ENCODE measurements around the gene ZNF518A. TPM values are rescaled to one million over a fixed set of nuclear protein-coding genes. Genes with fewer than 3 reads are reported as not detected.
A peak's percentile ranks its signal among the peaks of the same experiment; 100 is the strongest.

Gene ZNF518A
- total and polyA plus RNA-seq, 2 of the 13 experiments (the other 11 are each of a cell fraction or from before 2014, with no cell fraction given): 21.7 to 37.1 TPM

DNA sequence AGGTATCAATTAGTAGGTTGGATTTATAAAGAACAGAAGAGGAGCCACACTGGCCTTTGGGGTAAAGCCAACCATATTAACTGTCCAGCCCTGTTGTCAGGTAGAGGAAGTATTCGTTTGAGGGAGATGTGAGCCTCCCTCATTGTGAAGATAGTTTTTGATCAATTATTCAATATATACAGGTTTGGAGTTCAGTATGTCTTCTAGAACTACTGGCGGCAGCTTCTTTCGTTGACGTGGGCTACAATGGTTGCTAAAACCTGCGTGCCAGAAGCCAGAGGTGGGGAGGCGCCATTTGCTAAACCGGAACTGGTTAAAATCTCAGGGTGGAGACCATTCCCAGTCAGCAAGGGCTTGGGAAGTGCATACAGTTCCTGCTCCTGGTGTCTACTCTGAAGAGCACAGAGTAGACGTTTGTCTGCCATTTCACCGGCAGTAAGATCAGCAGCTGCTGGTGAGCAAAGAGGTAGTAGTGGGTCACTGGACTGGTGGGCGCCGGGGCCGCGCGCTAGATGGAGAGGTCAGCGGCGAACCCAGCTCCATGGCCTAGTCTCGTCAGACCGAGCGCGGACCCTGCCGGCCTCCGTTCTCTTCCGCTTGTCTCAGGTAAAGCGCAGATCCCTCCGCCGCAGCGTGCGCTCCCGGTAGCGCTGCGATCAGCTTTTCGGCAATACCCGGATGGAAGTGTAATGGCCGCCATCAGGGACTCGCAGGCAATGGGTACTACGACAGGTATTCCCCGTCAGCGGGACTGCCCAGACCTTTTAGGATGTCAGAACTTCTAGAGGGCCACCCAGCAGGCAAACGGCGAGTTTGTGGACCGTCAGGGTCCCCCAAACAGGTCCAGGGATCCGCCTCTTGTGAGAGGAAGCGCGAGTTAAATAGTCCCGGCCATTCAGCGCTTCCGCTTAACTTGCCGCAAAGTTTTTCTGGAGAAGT, at the start of gene ZNF518A (continued):
- TF ChIP-seq MYNN (CRISPR knock-in tag; IDR thresholded peaks at IDR 0.05; ENCODE audit: low read depth) (0 out of 2 replicates have a peak, but pooled peaks have one; percentile 28), FOSL2 (CRISPR knock-in tag; IDR thresholded peaks at IDR 0.05) (peak; percentile 67; the same call in 1 of the 2 replicates), POGZ (CRISPR knock-in tag; IDR thresholded peaks at IDR 0.05) (peak; percentile 85), HES4 (CRISPR knock-in tag; IDR thresholded peaks at IDR 0.05; ENCODE audit: borderline replicate concordance) (peak; percentile 61; the same call in 1 of the 2 replicates), ZFP82 (CRISPR knock-in tag; IDR thresholded peaks at IDR 0.05; ENCODE audit: borderline replicate concordance) (peak; percentile 99), NCOA1 (CRISPR knock-in tag; IDR thresholded peaks at IDR 0.05) (0 out of 2 replicates have a peak, but pooled peaks have one; percentile 20), SAFB2 (CRISPR knock-in tag; IDR thresholded peaks at IDR 0.05; ENCODE audit: borderline replicate concordance, low read depth) (peak; percentile 60; the same call in 1 of the 2 replicates), MEF2D (CRISPR knock-in tag; IDR thresholded peaks at IDR 0.05) (peak; percentile 63; the same call in 1 of the 2 replicates), NAIF1 (CRISPR knock-in tag; IDR thresholded peaks at IDR 0.05; ENCODE audit: borderline replicate concordance) (peak; percentile 86; the same call in 1 of the 2 replicates), CBX2 (IDR thresholded peaks at IDR 0.05; ENCODE audit: low read depth, low read length) (no peak), CBX2 (CRISPR knock-in tag; IDR thresholded peaks at IDR 0.05; ENCODE audit: low read depth) (peak; percentile 55; the same call in 1 of the 2 replicates), CEBPG (CRISPR knock-in tag; IDR thresholded peaks at IDR 0.05) (0 out of 2 replicates have a peak, but pooled peaks have one; percentile 12), GTF2F1 (IDR thresholded peaks at IDR 0.05; ENCODE audit: low read length) (no peak), EED (CRISPR knock-in tag; IDR thresholded peaks at IDR 0.05) (peak; percentile 35; the same call in 1 of the 2 replicates), THAP11 (CRISPR knock-in tag; IDR thresholded peaks at IDR 0.05) (peak; percentile 90), YY1 (IDR thresholded peaks at IDR 0.05; ENCODE audit: insufficient read depth, insufficient replicate concordance, low read depth, low read length) (peak; percentile 93), ZNF720 (CRISPR knock-in tag; IDR thresholded peaks at IDR 0.05) (no peak), PPARG (CRISPR knock-in tag; conservative IDR thresholded peaks at IDR 0.05) (no peak), RARA (CRISPR knock-in tag; IDR thresholded peaks at IDR 0.05) (peak; percentile 52), SP2 (CRISPR knock-in tag; IDR thresholded peaks at IDR 0.05) (peak; percentile 62), ZNF34 (CRISPR knock-in tag; IDR thresholded peaks at IDR 0.05; ENCODE audit: borderline replicate concordance) (peak; percentile 63; the same call in 1 of the 2 replicates)
- TF ChIP-seq, protein P1, sequence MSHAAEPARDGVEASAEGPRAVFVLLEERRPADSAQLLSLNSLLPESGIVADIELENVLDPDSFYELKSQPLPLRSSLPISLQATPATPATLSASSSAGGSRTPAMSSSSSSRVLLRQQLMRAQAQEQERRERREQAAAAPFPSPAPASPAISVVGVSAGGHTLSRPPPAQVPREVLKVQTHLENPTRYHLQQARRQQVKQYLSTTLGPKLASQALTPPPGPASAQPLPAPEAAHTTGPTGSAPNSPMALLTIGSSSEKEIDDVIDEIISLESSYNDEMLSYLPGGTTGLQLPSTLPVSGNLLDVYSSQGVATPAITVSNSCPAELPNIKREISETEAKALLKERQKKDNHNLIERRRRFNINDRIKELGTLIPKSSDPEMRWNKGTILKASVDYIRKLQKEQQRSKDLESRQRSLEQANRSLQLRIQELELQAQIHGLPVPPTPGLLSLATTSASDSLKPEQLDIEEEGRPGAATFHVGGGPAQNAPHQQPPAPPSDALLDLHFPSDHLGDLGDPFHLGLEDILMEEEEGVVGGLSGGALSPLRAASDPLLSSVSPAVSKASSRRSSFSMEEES (CRISPR knock-in tag; IDR thresholded peaks at IDR 0.05): no peak
- TF ChIP-seq, protein P2, sequence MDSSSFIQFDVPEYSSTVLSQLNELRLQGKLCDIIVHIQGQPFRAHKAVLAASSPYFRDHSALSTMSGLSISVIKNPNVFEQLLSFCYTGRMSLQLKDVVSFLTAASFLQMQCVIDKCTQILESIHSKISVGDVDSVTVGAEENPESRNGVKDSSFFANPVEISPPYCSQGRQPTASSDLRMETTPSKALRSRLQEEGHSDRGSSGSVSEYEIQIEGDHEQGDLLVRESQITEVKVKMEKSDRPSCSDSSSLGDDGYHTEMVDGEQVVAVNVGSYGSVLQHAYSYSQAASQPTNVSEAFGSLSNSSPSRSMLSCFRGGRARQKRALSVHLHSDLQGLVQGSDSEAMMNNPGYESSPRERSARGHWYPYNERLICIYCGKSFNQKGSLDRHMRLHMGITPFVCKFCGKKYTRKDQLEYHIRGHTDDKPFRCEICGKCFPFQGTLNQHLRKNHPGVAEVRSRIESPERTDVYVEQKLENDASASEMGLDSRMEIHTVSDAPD (CRISPR knock-in tag; IDR thresholded peaks at IDR 0.05): peak; percentile 78; the same call in 1 of the 2 replicates
- TF ChIP-seq, protein P3, sequence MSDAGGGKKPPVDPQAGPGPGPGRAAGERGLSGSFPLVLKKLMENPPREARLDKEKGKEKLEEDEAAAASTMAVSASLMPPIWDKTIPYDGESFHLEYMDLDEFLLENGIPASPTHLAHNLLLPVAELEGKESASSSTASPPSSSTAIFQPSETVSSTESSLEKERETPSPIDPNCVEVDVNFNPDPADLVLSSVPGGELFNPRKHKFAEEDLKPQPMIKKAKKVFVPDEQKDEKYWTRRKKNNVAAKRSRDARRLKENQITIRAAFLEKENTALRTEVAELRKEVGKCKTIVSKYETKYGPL (CRISPR knock-in tag; IDR thresholded peaks at IDR 0.05): no peak
- TF ChIP-seq, protein P4, sequence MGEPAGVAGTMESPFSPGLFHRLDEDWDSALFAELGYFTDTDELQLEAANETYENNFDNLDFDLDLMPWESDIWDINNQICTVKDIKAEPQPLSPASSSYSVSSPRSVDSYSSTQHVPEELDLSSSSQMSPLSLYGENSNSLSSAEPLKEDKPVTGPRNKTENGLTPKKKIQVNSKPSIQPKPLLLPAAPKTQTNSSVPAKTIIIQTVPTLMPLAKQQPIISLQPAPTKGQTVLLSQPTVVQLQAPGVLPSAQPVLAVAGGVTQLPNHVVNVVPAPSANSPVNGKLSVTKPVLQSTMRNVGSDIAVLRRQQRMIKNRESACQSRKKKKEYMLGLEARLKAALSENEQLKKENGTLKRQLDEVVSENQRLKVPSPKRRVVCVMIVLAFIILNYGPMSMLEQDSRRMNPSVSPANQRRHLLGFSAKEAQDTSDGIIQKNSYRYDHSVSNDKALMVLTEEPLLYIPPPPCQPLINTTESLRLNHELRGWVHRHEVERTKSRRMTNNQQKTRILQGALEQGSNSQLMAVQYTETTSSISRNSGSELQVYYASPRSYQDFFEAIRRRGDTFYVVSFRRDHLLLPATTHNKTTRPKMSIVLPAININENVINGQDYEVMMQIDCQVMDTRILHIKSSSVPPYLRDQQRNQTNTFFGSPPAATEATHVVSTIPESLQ (CRISPR knock-in tag; conservative IDR thresholded peaks at IDR 0.05): no peak
